BJ (cell line): ENCODE results near the gene IFIT1B. TPM values are rescaled to one million over a fixed set of nuclear protein-coding genes. Genes with fewer than 3 reads are reported as not detected.

Experiments used
- CTCF ChIA-PET: fragments of 350-600 bp; formaldehyde crosslinking; extraction: SDS; loops from one replicate; lab custom pipeline; 2021; ENCODE audit warnings: antibody characterized with exemption, inconsistent platforms; lab: Yijun Ruan, JAX
- POLR2A ChIA-PET: fragments of 300-600 bp; sonication (Branson Sonifier 250); formaldehyde crosslinking; extraction: SDS; loops from one replicate; lab custom pipeline; 2021; ENCODE audit warnings: antibody characterized with exemption; lab: Charles Lee
- DNase-seq: peaks from one replicate; pipeline ENCODE4 v3.0.0-alpha.2; 2011; ENCODE audit warnings: low read depth
- H3K27me3 ChIP-seq: 2 replicates; pipeline ENCODE4 v1.6.0; 2011; ENCODE audit warnings: low read length; ENCODE audit not compliant: control insufficient read depth, insufficient read depth
- H3K36me3 ChIP-seq: 2 replicates; pipeline ENCODE4 v1.5.1; 2011; ENCODE audit warnings: low read length; ENCODE audit not compliant: control insufficient read depth, insufficient read depth
- H3K4me3 ChIP-seq: 2 replicates; pipeline ENCODE4 v1.5.1; 2011; ENCODE audit warnings: low read depth, mild to moderate bottlenecking, control low read depth, low read length
- polyA plus RNA-seq: library from polyadenylated mRNA; depleted of rRNA; stranded (reverse); fragments of >200 nt; gene quantifications from 2 replicates; pipeline ENCODE4 v1.2.3, GENCODE V29; 2011
- TF ChIP-seq, protein P1 (sequence below): IDR thresholded peaks from 2 replicates; pipeline ENCODE4 v1.5.1; 2011; ENCODE audit warnings: low read depth, mild to moderate bottlenecking, control low read depth, inconsistent platforms, low read length, moderate library complexity; ENCODE audit not compliant: insufficient read depth

Gene IFIT1B
- polyA plus RNA-seq, 1 experiment: not detected

DNA sequence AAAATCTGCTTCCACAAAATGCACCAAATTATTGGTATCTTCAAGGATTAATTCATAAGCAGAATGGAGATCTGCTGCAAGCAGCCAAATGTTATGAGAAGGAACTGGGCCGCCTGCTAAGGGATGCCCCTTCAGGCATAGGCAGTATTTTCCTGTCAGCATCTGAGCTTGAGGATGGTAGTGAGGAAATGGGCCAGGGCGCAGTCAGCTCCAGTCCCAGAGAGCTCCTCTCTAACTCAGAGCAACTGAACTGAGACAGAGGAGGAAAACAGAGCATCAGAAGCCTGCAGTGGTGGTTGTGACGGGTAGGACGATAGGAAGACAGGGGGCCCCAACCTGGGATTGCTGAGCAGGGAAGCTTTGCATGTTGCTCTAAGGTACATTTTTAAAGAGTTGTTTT is 38.0 kb upstream of the IFIT1B start:
- DNase-seq: no peak
- CTCF ChIA-PET: no interaction called here
- TF ChIP-seq, protein P1, sequence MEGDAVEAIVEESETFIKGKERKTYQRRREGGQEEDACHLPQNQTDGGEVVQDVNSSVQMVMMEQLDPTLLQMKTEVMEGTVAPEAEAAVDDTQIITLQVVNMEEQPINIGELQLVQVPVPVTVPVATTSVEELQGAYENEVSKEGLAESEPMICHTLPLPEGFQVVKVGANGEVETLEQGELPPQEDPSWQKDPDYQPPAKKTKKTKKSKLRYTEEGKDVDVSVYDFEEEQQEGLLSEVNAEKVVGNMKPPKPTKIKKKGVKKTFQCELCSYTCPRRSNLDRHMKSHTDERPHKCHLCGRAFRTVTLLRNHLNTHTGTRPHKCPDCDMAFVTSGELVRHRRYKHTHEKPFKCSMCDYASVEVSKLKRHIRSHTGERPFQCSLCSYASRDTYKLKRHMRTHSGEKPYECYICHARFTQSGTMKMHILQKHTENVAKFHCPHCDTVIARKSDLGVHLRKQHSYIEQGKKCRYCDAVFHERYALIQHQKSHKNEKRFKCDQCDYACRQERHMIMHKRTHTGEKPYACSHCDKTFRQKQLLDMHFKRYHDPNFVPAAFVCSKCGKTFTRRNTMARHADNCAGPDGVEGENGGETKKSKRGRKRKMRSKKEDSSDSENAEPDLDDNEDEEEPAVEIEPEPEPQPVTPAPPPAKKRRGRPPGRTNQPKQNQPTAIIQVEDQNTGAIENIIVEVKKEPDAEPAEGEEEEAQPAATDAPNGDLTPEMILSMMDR: no peak

DNA sequence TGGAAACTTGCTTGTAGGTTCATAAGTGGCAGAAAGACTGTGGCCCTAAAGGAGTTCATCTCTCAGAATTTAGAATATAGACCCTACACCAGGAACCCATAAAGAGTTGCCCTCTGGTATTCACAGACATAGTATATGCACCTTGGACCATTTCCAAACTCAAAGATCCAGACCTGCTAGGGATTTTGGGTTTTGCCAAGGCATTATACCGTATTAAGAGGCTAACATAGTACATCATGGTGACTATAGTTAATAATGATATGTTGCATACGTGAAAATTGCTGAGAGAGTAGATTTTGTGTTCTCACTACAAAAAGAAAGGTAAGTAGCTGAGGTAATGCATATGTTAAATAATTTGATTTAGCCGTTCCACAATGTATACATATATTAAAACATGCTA is 36.2 kb upstream of the IFIT1B start:
- Histone ChIP-seq H3K27me3 (no peaks in the 10 kb centered on the region), H3K4me3 (no peak overlapping the region), H3K36me3 (peaks cover 6% of the 10 kb centered on the region)
- TF ChIP-seq, protein P1: no peak
- POLR2A ChIA-PET: no interaction called here
- CTCF ChIA-PET: no interaction called here
- DNase-seq: no peak

More for the DNA sequence above, 38.0 kb upstream of the IFIT1B start:
- peaks cover 6% of the 10 kb centered on the region for H3K36me3 ChIP-seq
- no peak overlapping the region for H3K4me3 ChIP-seq
- POLR2A ChIA-PET: no interaction called here
- no peaks in the 10 kb centered on the region for H3K27me3 ChIP-seq

GRCh38 chr10:89342206-89342958 is 35.5 kb upstream of the IFIT1B start:
- peak; percentile 19 for DNase-seq
- ChIA-PET CTCF (no interaction called here), POLR2A (no interaction called here)
- H3K27me3 ChIP-seq: no peaks in the 10 kb centered on the region
- TF ChIP-seq, protein P1: no peak
- no peak overlapping the region for H3K4me3 ChIP-seq
- peaks cover 6% of the 10 kb centered on the region for H3K36me3 ChIP-seq

DNA sequence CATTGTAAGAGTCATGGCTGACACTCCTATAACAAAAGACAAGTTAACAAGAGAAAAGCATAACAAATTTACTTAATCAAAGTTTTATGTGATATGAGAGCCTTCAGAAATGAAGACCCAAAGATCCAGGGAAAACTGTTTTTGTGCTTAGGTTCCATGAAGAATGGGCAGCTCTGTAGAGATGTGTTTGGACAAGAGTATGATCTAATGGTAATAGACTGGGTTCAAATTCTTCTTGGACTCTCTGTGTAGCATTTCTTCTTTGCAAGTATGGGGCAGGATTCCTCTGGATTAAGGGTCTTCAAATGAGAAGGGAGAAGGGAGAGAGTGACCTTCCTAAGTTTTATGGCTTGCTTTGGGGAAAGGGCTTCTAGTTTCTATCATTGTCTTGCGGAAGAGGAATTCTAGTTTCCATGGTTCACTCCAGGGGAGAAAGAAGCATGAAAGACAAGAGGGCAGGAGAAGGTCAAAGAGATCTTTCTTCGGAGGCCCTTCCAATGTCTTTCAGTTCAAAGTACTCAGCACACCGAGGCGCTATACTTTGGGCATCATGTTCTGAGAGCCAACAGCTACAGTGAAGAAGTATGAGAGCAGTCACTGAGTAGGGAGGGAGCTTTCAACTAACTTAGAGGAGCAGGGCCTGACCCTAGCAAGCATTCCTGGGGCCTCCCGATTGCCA is 34.6 kb upstream of the IFIT1B start:
- H3K36me3 ChIP-seq: peaks cover 5% of the 10 kb centered on the region
- no peaks in the 10 kb centered on the region for H3K27me3 ChIP-seq
- ChIA-PET POLR2A (no interaction called here), CTCF (no interaction called here)
- H3K4me3 ChIP-seq: no peak overlapping the region
- no peak for DNase-seq
- TF ChIP-seq, protein P1: no peak

DNA sequence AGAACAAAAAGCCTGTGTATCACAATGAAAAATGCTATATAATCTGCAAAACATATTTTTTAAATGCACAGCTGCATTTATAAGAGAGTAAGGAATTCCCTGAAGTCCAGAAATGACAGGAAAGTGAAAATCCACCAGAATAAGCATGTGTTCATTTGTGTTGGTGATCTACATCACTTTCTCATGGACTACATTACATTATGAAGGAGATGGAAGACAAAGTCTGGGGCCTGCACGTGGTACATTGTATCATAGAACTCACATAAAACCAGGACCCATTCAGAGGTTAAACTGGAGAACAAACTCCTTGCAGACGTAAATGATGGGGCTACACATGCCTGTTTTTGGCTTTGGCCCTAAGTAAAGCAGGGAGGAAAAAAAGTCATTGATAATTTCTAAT is 33.7 kb upstream of the IFIT1B start:
- H3K36me3 ChIP-seq: peaks cover 5% of the 10 kb centered on the region
- ChIA-PET CTCF (no interaction called here), POLR2A (no interaction called here)
- no peak for DNase-seq
- no peak overlapping the region for H3K4me3 ChIP-seq
- no peaks in the 10 kb centered on the region for H3K27me3 ChIP-seq
- TF ChIP-seq, protein P1: no peak
